Adrenal gland (tissue), 12 donors: ENCODE data around the gene SPATA2L. TPM values are rescaled to one million over a fixed set of nuclear protein-coding genes. Genes with fewer than 3 reads are reported as not detected.

ENCODE experiments used
- DNase-seq, 7 donors: peaks; one replicate each; pipeline ENCODE4 v3.0.0-alpha.2; 2019 to 2020
- H3K27ac ChIP-seq, 5 donors: fragments of 200-600 bp; sonication (generic) in 4 of 5; 1 replicate in 3 of 5; 2 replicates in 2 of 5; pipeline versions ENCODE4 v1.5.1 to v1.8.0; 2016 to 2020; ENCODE audit warnings: mild to moderate bottlenecking in 1 of 5
- H3K27me3 ChIP-seq: fragments of 200-600 bp; 2 replicates; pipeline ENCODE4 v1.8.0; 2021
- H3K36me3 ChIP-seq, 2 donors: fragments of 200-600 bp; replicated peaks in 1 of 2; 1 replicate in 1 of 2; 2 replicates in 1 of 2; pipeline versions ENCODE4 v1.5.1 to v1.8.0; 2018 to 2022
- H3K4me1 ChIP-seq, 2 donors: fragments of 200-600 bp; replicated peaks in 1 of 2; 1 replicate in 1 of 2; 2 replicates in 1 of 2; pipeline versions ENCODE4 v1.5.1 to v1.8.0; 2018 to 2021
- H3K4me3 ChIP-seq, 4 donors: fragments of 200-600 bp; sonication (generic) in 3 of 4; one replicate each; pipeline ENCODE4 v1.5.1; 2016 to 2018
- H3K9me3 ChIP-seq, 3 donors: fragments of 200-600 bp; sonication (generic) in 1 of 3; replicated peaks in 1 of 3; 1 replicate in 2 of 3; 2 replicates in 1 of 3; pipeline versions ENCODE4 v1.5.1 to v1.8.0; 2016 to 2021
- POLR2A ChIP-seq, 2 donors: fragments of 450-650 bp; IDR thresholded peaks; one replicate each; pipeline ENCODE4 v1.6.1; 2017; ENCODE audit warnings: antibody characterized with exemption in 2 of 2, mild to moderate bottlenecking in 2 of 2, moderate library complexity in 1 of 2
- WGBS, 4 donors: extraction: QIAGEN DNeasy Blood & Tissue Kit in 2 of 4; methylation state at CpG; one replicate each; pipeline versions ENCODE4 v1.1.5 to v1.1.7; 2013 to 2017; 5-methylcytosine and 5-hydroxymethylcytosine counted together
- intact Hi-C, 2 donors: fragments of 100-400 bp; cut with DNase I; formaldehyde crosslinking; loops; one replicate each; pipeline versions ENCODE4 v1.14.1 to v1.15.0; 2022 to 2023
- polyA plus RNA-seq, 3 donors: library from polyadenylated mRNA; stranded (reverse); fragments of 200-250 nt in 2 of 3; fragments of 350-450 nt in 1 of 3; fragmentation: Illumina TruSeq in 1 of 3; extraction: RNeasy Lipid Tissue Mini Kit (QIAGEN cat#74804) in 1 of 3; gene quantifications; one replicate each; pipeline ENCODE4 v1.2.3, GENCODE V29; 2013 to 2014
- total RNA-seq, 9 donors: library from RNA; depleted of rRNA in 4 of 9; stranded (reverse); fragments of >200 nt in 4 of 9; fragments of 120-200 nt in 1 of 9; fragmentation: NEBNext Ultra II Directional in 1 of 9; extraction: Animal tissue kit (Norgen Biotek cat#: 25700) in 1 of 9; gene quantifications; one replicate each; pipeline versions ENCODE4 v1.1.0 to v1.2.4, GENCODE V29; 2013 to 2023
- TF ChIP-seq, protein P1 (sequence below), 6 experiments: fragments of 450-650 bp in 4 of 6; fragments of 200-600 bp in 2 of 6; sonication (generic) in 1 of 6; IDR thresholded peaks; 1 replicate in 5 of 6; 2 replicates in 1 of 6; pipeline versions ENCODE4 v1.5.1 to v1.8.0; 2016 to 2021; ENCODE audit warnings: antibody characterized with exemption in 6 of 6, mild to moderate bottlenecking in 2 of 6, moderate library complexity in 1 of 6
- donor health status: healthy with polysubstance abuse.
- donor health status: Bipolar disorder and iron deficiency.
- donor health status: DM: yes; HTN: yes; CAD: no.
- donor health status: DM: no; HTN: no; CAD: no.
- donor health status: DM: no; HTN: no; CAD: no.
- donor health status: DM: yes; HTN: yes; CAD: no.

SPATA2L gene
- total and polyA plus RNA-seq, 12 donors, result 0.20 to 29.4 (median 11.2) TPM

DNA sequence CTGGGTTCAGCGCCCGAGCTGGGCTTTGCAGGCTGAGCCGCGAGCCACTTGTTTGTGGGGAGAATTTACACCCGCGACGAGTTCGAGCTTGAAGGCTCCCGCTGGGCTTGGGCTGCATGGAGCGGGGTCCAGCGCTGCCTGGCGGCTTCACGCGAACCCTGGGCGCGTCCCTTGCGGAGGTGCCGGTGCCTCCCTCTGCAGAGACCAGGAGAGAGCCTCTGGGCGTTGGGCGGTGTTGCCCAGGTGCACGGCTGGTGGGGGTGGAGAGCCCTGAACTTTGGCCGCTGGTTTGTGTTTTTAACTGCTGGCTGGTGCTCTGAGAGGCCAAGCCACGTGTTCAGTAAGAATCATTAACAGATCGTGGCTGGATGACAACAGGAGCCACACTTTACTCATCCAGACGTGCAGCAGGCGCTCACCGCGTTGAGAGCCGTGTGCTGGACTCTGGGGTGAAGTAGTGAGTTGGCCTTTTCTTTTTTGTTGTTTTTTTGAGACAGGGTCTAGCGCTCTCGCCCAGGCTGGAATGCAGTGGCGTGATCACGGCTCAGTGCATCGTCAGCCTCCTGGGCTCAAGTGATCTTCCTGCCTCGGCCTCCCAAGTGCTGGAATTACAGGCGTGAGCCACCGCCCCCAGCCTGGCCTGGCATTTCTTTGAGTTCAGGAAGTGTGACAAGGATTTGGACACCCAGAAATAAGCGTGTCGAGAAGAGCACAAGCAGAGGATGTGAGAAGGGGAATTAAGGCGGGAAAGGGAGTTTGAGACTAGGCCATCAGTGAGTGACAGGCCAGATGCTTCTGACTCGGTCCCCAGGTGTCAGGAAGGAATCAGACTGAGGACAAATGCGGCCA, 14.2 kb downstream of the SPATA2L start:
- peaks cover 8 to 10% of the 10 kb centered on the region in 2 donors for H3K4me1 ChIP-seq
- H3K9me3 ChIP-seq, result no peaks in the 10 kb centered on the region
- intact Hi-C loops, result no loop called here
- no peak for TF ChIP-seq POLR2A (IDR thresholded peaks at IDR 0.05)
- TF ChIP-seq, protein P1, sequence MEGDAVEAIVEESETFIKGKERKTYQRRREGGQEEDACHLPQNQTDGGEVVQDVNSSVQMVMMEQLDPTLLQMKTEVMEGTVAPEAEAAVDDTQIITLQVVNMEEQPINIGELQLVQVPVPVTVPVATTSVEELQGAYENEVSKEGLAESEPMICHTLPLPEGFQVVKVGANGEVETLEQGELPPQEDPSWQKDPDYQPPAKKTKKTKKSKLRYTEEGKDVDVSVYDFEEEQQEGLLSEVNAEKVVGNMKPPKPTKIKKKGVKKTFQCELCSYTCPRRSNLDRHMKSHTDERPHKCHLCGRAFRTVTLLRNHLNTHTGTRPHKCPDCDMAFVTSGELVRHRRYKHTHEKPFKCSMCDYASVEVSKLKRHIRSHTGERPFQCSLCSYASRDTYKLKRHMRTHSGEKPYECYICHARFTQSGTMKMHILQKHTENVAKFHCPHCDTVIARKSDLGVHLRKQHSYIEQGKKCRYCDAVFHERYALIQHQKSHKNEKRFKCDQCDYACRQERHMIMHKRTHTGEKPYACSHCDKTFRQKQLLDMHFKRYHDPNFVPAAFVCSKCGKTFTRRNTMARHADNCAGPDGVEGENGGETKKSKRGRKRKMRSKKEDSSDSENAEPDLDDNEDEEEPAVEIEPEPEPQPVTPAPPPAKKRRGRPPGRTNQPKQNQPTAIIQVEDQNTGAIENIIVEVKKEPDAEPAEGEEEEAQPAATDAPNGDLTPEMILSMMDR (IDR thresholded peaks at IDR 0.05), result no peak
- H3K36me3 ChIP-seq, result peaks cover 0 to 28% of the 10 kb centered on the region in 2 donors
- no peaks in the 10 kb centered on the region for H3K27me3 ChIP-seq
- peak overlapping the region; percentile 42 to 82 (median 68) for H3K4me3 ChIP-seq
- 12 to 26% (median 14%) methylated on average over 18 to 42 of the region's 42 CpGs for WGBS, 4 donors
- DNase-seq, result peak in 1 of 7 donors; percentile 22
- peak overlapping the region in 3 of 5 donors; percentile 45 to 81 (median 59) for H3K27ac ChIP-seq

DNA sequence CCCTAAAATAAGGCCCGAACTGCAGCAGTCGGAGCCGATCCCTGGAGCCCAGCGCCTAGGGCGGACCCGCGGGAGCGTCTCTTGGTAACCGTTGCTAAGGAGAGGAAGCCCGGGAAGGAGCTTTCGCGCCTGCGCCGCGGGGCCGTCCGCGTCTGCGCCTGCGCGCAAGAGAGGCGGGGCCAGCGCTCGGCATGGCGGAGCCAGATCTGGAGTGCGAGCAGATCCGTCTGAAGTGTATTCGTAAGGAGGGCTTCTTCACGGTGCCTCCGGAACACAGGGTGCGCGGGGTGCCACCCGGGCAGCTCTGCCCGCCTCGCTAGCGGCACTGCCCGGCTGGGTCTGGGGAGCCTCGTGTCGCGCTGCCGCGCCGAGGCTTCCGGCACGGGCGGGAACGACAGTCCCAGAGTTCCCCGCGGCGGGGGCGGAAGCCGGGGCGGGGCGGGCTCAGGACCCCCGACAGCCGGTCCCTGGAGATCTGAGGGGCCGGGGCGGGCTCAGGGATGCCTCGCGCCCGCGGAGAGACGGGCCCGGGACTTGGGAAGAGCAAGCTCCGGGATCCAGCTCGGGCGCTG, 14.9 kb downstream of the SPATA2L start, which contains the start of gene CDK10:
Gene CDK10 (plus strand): TSS at position 170 of the 572 bp plus-strand sequence. CDS start 22 bp downstream, at position 192.
- peak; percentile 83 to 95 (median 93) for DNase-seq
- peaks cover 8 to 10% of the 10 kb centered on the region in 2 donors for H3K4me1 ChIP-seq
- peak within 1 kb of the TSS; percentile 42 to 82 (median 68) for H3K4me3 ChIP-seq
- WGBS, 4 donors, result 1% methylated on average over 31 to 67 of the region's 67 CpGs; no CpG with 5 or more reads in 1 of the 4 donors
- no peaks in the 10 kb centered on the region for H3K9me3 ChIP-seq
- TF ChIP-seq, protein P1 (IDR thresholded peaks at IDR 0.05), result no peak
- peak; percentile 53 to 54 for TF ChIP-seq POLR2A (IDR thresholded peaks at IDR 0.05)
- H3K27ac ChIP-seq, result peak within 1 kb of the TSS in 4 of 5 donors; percentile 49 to 81 (median 68)
- peaks cover 0 to 21% of the 10 kb centered on the region in 2 donors for H3K36me3 ChIP-seq
- H3K27me3 ChIP-seq, result no peaks in the 10 kb centered on the region
- intact Hi-C loops, result no loop called here

DNA sequence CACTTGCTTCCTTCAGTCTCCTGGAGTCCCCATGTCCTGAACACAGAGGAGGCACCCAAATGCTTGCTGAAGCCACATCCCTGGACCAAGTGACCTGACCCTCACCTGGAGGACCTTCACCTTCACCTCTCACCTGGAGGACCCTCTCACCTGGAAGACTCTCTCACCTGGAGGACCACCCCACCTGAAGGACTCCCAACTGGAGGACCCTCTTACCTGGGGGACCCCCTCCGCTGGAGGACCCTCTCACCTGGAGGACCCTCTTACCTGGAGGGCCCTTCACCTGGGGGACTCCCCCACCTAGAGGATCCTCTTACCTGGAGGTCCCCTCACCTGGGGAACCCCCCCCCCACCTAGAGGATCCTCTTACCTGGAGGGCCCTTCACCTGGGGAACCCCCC, 15.6 kb downstream of the SPATA2L start:
- no peak overlapping the region for H3K4me3 ChIP-seq

DNA sequence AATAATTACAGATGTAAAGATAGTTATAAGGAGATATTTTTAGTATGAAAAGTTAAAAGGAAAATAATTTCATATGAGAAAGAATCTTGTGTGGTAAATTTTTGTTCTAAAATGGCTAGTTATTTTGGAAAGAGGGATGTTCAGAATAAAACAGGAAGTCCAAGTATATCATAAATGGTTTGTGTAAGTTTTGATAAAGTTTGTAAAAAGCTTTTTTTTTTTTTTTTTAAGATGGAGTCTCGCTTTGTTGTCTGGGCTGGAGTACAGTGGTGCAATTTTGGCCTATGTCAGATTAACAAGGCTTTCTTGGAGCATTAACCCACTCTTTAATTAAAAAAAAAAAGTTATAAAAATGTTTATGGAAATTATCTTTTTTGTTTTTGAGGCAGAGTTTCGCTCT, 23.2 kb downstream of the SPATA2L start:
- TF ChIP-seq, protein P1 (IDR thresholded peaks at IDR 0.05), result no peak
- no peak for TF ChIP-seq POLR2A (IDR thresholded peaks at IDR 0.05)
- H3K27ac ChIP-seq, result no peak overlapping the region
- no peak for DNase-seq
- no peak overlapping the region for H3K4me3 ChIP-seq
- H3K9me3 ChIP-seq, result no peaks in the 10 kb centered on the region
- intact Hi-C loops, result no loop called here
- H3K27me3 ChIP-seq, result no peaks in the 10 kb centered on the region
- WGBS, 4 donors, result 89 to 100% (median 98%) methylated on average over 2 of the region's 2 CpGs
- H3K36me3 ChIP-seq, result no peaks in the 10 kb centered on the region
- H3K4me1 ChIP-seq, result no peaks in the 10 kb centered on the region

More for the DNA sequence above, 15.6 kb downstream of the SPATA2L start:
- Histone ChIP-seq H3K27ac (no peak overlapping the region), H3K9me3 (no peaks in the 10 kb centered on the region), H3K27me3 (no peaks in the 10 kb centered on the region), H3K4me1 (peaks cover 8 to 10% of the 10 kb centered on the region in 2 donors), H3K36me3 (peaks cover 0 to 15% of the 10 kb centered on the region in 2 donors)
- intact Hi-C loops, result no loop called here
- 83 to 100% (median 93%) methylated on average over 1 of the region's 1 CpG for WGBS, 4 donors
- no peak for TF ChIP-seq POLR2A (IDR thresholded peaks at IDR 0.05)
- TF ChIP-seq, protein P1 (IDR thresholded peaks at IDR 0.05), result no peak
- DNase-seq, result no peak
